Lung (tissue), 12 donors: Measurements from ENCODE around the gene FAM107A. TPM values are rescaled to one million over a fixed set of nuclear protein-coding genes. Genes with fewer than 3 reads are reported as not detected.

ENCODE experiments used
- ATAC-seq: fragments of 200-7000 bp; cut with Tn5 transposase; one replicate; pipeline ENCODE4 v1.9.1; 2020; ENCODE audit warnings: moderate number of reproducible peaks; ENCODE audit not compliant: insufficient read depth, low FRiP score
- DNase-seq, 3 donors: peaks; one replicate each; pipeline ENCODE4 v3.0.0-alpha.2; 2013 to 2017
- H3K27ac ChIP-seq, 2 donors: one replicate each; pipeline ENCODE4 v1.5.1; 2013; ENCODE audit warnings: mild to moderate bottlenecking in 2 of 2, moderate library complexity in 2 of 2, control low read depth in 1 of 2, inconsistent platforms in 1 of 2, low read depth in 1 of 2, low read length in 1 of 2
- H3K27me3 ChIP-seq, 3 donors: one replicate each; pipeline ENCODE4 v1.5.1; 2013; ENCODE audit warnings: low read length in 2 of 3; ENCODE audit not compliant: control insufficient read depth in 3 of 3, insufficient read depth in 3 of 3
- H3K36me3 ChIP-seq, 4 donors: one replicate each; pipeline ENCODE4 v1.5.1; 2013; ENCODE audit warnings: low read length in 4 of 4, mild to moderate bottlenecking in 1 of 4, moderate library complexity in 1 of 4; ENCODE audit not compliant: control insufficient read depth in 4 of 4, insufficient read depth in 4 of 4
- H3K4me1 ChIP-seq, 5 donors: one replicate each; pipeline ENCODE4 v1.5.1; 2013; ENCODE audit warnings: low read length in 5 of 5, mild to moderate bottlenecking in 2 of 5, moderate library complexity in 1 of 5; ENCODE audit not compliant: control insufficient read depth in 5 of 5, insufficient read depth in 5 of 5
- H3K4me3 ChIP-seq: one replicate; pipeline ENCODE4 v1.5.1; 2013; ENCODE audit warnings: mild to moderate bottlenecking, control low read depth, moderate library complexity
- H3K9ac ChIP-seq, 2 donors: one replicate each; pipeline ENCODE4 v1.5.1; 2013; ENCODE audit warnings: low read length in 2 of 2, control low read depth in 1 of 2; ENCODE audit not compliant: insufficient read depth in 1 of 2
- H3K9me3 ChIP-seq, 4 donors: one replicate each; pipeline ENCODE4 v1.5.1; 2013; ENCODE audit warnings: low read length in 3 of 4, mild to moderate bottlenecking in 1 of 4, moderate library complexity in 1 of 4; ENCODE audit not compliant: control insufficient read depth in 4 of 4, insufficient read depth in 3 of 4
- WGBS, 2 donors: extraction: QIAGEN DNeasy Blood & Tissue Kit; methylation state at CpG; one replicate each; pipeline ENCODE4 v1.1.7; 2013; 5-methylcytosine and 5-hydroxymethylcytosine counted together
- polyA plus RNA-seq, 2 donors: library from polyadenylated mRNA; stranded (reverse); fragments of 200-250 nt; gene quantifications; one replicate each; pipeline ENCODE4 v1.2.1, GENCODE V29; 2013
- total RNA-seq, 2 donors: library from RNA; depleted of rRNA in 1 of 2; stranded (reverse); fragments of >200 nt in 1 of 2; gene quantifications; one replicate each; pipeline ENCODE4 v1.2.1, GENCODE V29; 2014 to 2021
- TF ChIP-seq, protein P1 (sequence below): IDR thresholded peaks from 2 replicates; pipeline ENCODE4 v1.5.1; 2012; ENCODE audit warnings: mild to moderate bottlenecking; ENCODE audit errors: control extremely low read depth, extremely low read depth
- donor health status: control.
- donor health status: control.
- donor health status: Bipolar disorder and iron deficiency.
- donor health status: healthy.
- donor health status: DM: yes; HTN: yes; CAD: no.

The FAM107A gene
- total and polyA plus RNA-seq, 4 donors, result 4.2 to 83.6 (median 34.7) TPM

DNA sequence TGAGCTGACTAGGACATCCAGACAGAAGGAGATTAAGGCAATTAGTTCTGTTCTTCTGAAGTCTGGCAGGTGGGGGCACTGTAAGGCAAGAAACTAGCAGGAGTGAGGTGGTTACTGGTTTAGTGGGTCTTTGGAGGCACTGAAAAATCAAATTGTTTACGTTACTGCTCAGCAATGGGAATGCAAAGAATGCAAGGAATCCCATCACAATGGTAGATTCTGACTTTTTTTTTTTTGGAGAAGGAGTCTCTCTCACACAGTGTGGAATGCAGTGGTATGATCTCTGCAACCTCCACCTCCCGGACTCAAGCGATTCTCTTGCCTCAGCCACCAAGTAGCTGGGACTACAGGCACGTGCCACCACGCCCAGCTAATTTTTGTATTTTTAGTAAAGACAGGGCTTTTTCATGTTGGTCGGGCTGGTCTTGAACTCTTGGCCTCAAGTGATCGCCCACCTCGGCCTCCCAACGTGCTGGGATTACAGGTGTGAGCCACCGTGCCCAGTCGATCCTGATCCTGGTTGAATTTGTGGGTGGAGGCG, 16.4 kb downstream of the FAM107A start:
- Histone ChIP-seq H3K27ac (no peak overlapping the region), H3K4me1 (peaks cover 0 to 9% (median 0%) of the 10 kb centered on the region in 5 donors), H3K36me3 (peaks cover 0 to 12% (median 0%) of the 10 kb centered on the region in 4 donors), H3K9ac (no peak overlapping the region), H3K4me3 (no peak overlapping the region), H3K27me3 (no peaks in the 10 kb centered on the region), H3K9me3 (no peaks in the 10 kb centered on the region)
- ATAC-seq (no peak), DNase-seq (peak; percentile 56 to 65 (median 62))
- TF ChIP-seq, protein P1, sequence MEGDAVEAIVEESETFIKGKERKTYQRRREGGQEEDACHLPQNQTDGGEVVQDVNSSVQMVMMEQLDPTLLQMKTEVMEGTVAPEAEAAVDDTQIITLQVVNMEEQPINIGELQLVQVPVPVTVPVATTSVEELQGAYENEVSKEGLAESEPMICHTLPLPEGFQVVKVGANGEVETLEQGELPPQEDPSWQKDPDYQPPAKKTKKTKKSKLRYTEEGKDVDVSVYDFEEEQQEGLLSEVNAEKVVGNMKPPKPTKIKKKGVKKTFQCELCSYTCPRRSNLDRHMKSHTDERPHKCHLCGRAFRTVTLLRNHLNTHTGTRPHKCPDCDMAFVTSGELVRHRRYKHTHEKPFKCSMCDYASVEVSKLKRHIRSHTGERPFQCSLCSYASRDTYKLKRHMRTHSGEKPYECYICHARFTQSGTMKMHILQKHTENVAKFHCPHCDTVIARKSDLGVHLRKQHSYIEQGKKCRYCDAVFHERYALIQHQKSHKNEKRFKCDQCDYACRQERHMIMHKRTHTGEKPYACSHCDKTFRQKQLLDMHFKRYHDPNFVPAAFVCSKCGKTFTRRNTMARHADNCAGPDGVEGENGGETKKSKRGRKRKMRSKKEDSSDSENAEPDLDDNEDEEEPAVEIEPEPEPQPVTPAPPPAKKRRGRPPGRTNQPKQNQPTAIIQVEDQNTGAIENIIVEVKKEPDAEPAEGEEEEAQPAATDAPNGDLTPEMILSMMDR, result no peak
- 70 to 86% methylated on average over 12 of the region's 12 CpGs for WGBS, 2 donors

DNA sequence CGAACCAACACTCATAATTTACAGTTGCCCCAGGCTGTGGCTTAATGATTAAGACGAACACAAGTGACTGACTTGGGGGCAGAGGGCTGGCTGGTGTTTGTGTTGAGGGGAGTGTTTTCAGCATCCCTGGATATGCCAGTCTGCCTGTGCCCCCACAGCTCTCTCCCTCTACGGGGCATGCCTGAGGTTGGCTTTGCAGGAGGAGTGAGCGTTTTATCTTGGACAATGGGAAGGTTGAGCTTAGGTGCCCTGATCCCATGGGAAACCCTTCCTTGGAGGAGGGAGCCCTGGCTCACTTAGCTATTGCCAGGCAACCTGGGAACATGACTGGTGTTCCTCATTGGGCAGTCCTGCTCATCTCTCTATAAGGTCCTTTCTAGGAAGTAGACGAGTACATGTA, 17.6 kb downstream of the FAM107A start:
- 97% methylated on average over 5 of the region's 5 CpGs for WGBS, 2 donors
- peaks cover 0 to 7% (median 0%) of the 10 kb centered on the region in 4 donors for H3K36me3 ChIP-seq
- H3K9me3 ChIP-seq, result no peaks in the 10 kb centered on the region
- H3K9ac ChIP-seq, result no peak overlapping the region
- H3K27ac ChIP-seq, result no peak overlapping the region
- no peak for ATAC-seq
- TF ChIP-seq, protein P1, result no peak
- DNase-seq, result no peak
- no peak overlapping the region for H3K4me3 ChIP-seq
- H3K27me3 ChIP-seq, result no peaks in the 10 kb centered on the region
- H3K4me1 ChIP-seq, result peaks cover 0 to 9% (median 0%) of the 10 kb centered on the region in 5 donors

DNA sequence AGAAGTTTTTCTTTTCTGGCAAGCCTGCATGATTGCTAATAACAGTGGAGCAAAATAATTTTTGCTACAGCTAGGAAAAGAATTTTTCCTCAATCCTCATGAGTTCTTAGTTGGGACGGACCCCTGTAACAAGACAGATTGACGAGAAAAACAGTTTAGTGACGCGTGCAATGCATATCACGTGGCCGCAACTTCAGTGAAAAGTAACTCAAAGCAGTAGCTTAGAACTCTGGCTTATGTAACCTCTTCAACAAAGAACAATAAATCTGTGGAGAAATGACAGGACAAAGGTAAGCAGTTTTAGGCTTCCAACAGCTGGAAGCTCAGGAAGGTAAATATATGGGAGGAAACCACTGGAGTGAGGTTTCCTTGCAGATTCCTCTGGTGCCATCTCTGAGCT, 19.7 kb downstream of the FAM107A start:
- TF ChIP-seq, protein P1, result no peak
- Histone ChIP-seq H3K4me3 (no peak overlapping the region), H3K27ac (no peak overlapping the region), H3K36me3 (peaks cover 0 to 2% (median 0%) of the 10 kb centered on the region in 4 donors), H3K27me3 (no peaks in the 10 kb centered on the region), H3K4me1 (peaks cover 0 to 9% (median 0%) of the 10 kb centered on the region in 5 donors), H3K9ac (no peak overlapping the region), H3K9me3 (no peaks in the 10 kb centered on the region)
- DNase-seq, result no peak
- ATAC-seq, result no peak
- WGBS, 2 donors, result 91 to 94% methylated on average over 6 of the region's 6 CpGs

- H3K9ac ChIP-seq, result no peak overlapping the region
- DNase-seq (no peak), ATAC-seq (no peak)
- TF ChIP-seq, protein P1, result no peak
- no peaks in the 10 kb centered on the region for H3K27me3 ChIP-seq
- no peak overlapping the region for H3K4me3 ChIP-seq
- H3K36me3 ChIP-seq, result peaks cover 0 to 2% (median 0%) of the 10 kb centered on the region in 4 donors
- WGBS, 2 donors, result 67 to 72% methylated on average over 6 of the region's 6 CpGs
- H3K9me3 ChIP-seq, result peaks cover 0 to 3% (median 0%) of the 10 kb centered on the region in 4 donors
- peaks cover 0 to 9% (median 0%) of the 10 kb centered on the region in 5 donors for H3K4me1 ChIP-seq
- no peak overlapping the region for H3K27ac ChIP-seq
These were observed 20.4 kb downstream of the FAM107A start for GRCh38 chr3:58556761-58557221.
